Heart right ventricle (tissue), 16 donors: ENCODE data around the gene GPATCH3. TPM values are rescaled to one million over a fixed set of nuclear protein-coding genes. Genes with fewer than 3 reads are reported as not detected.

Source experiments
- ATAC-seq, 8 donors: fragments of 200-7000 bp; cut with Tn5 transposase; one replicate each; pipeline ENCODE4 v1.9.1; 2020; ENCODE audit warnings: mild to moderate bottlenecking in 8 of 8, moderate library complexity in 8 of 8, moderate number of reproducible peaks in 1 of 8
- DNase-seq, 2 donors: peaks; one replicate each; pipeline ENCODE4 v3.0.0-alpha.2; 2020
- H3K27ac ChIP-seq, 10 donors: fragments of 200-600 bp; sonication (generic) in 2 of 10; one replicate each; pipeline versions ENCODE4 v1.5.0 to v1.8.0; 2020 to 2022; ENCODE audit warnings: mild to moderate bottlenecking in 3 of 10
- H3K27me3 ChIP-seq, 7 donors: fragments of 200-600 bp; one replicate each; pipeline ENCODE4 v1.8.0; 2021 to 2022; ENCODE audit warnings: mild to moderate bottlenecking in 2 of 7
- H3K36me3 ChIP-seq, 9 donors: fragments of 200-600 bp; sonication (generic) in 1 of 9; one replicate each; pipeline versions ENCODE4 v1.5.0 to v1.8.0; 2020 to 2022; ENCODE audit warnings: mild to moderate bottlenecking in 2 of 9
- H3K4me1 ChIP-seq, 9 donors: fragments of 200-600 bp; sonication (generic) in 1 of 9; one replicate each; pipeline versions ENCODE4 v1.5.0 to v1.8.0; 2020 to 2022; ENCODE audit warnings: mild to moderate bottlenecking in 4 of 9
- H3K4me3 ChIP-seq, 10 donors: fragments of 200-600 bp; sonication (generic) in 2 of 10; one replicate each; pipeline versions ENCODE4 v1.5.0 to v1.8.0; 2020 to 2022; ENCODE audit warnings: mild to moderate bottlenecking in 7 of 10, moderate library complexity in 2 of 10
- H3K9me3 ChIP-seq, 11 donors: fragments of 200-600 bp in 10 of 11; sonication (generic) in 2 of 11; one replicate each; pipeline versions ENCODE4 v1.5.0 to v1.8.0; 2013 to 2022; ENCODE audit warnings: mild to moderate bottlenecking in 2 of 11, control low read depth in 1 of 11, moderate library complexity in 1 of 11
- WGBS, 2 donors: extraction: QIAGEN DNeasy Blood & Tissue Kit; methylation state at CpG; one replicate each; pipeline ENCODE4 v1.1.7; 2013; ENCODE audit warnings: inconsistent platforms in 1 of 2; 5-methylcytosine and 5-hydroxymethylcytosine counted together
- intact Hi-C, 10 donors: fragments of 100-400 bp; cut with DNase I; formaldehyde crosslinking; loops; one replicate each; pipeline versions ENCODE4 v1.11.1 to v1.14.2; 2022
- polyA plus RNA-seq, 2 donors: library from polyadenylated mRNA; stranded (reverse); fragments of 200-250 nt; gene quantifications; one replicate each; pipeline ENCODE4 v1.2.3, GENCODE V29; 2013
- total RNA-seq, 10 donors: library from RNA; stranded (reverse); fragmentation: NEBNext Ultra II Directional in 3 of 10; extraction: Animal tissue kit (Norgen Biotek cat#: 25700) in 3 of 10; gene quantifications; one replicate each; pipeline versions ENCODE4 v1.2.1 to v1.2.4, GENCODE V29; 2021 to 2023
- TF ChIP-seq, protein P1 (sequence below), 9 donors: fragments of 200-600 bp; sonication (generic) in 2 of 9; IDR thresholded peaks; one replicate each; pipeline versions ENCODE4 v1.5.0 to v1.8.0; 2021 to 2022; ENCODE audit warnings: antibody characterized with exemption in 9 of 9, mild to moderate bottlenecking in 5 of 9, moderate library complexity in 1 of 9
- donor health status: Arrhythmogenic right ventricular cardiomyopathy.
- donor health status: ischemic (EF 13 %, LVEDD 7.1; RV severe dilation, severe dysfunction).
- donor health status: healthy with polysubstance abuse.
- donor health status: DM: no; HTN: yes; CAD: no.
- donor health status: DM: no; HTN: no; CAD: no.
- donor health status: ischemic (EF 25% LVEDD 6.9; RV normal size, moderate dysfunction).
- donor health status: ischemic (EF 25% LVEDD 5.7; RV mildly dilated, moderate dysfunction).
- donor health status: healthy.
- donor health status: DM: yes; HTN: yes; CAD: no.
- donor health status: Ischemic cardiomyopathy.
- donor health status: ischemic (EF 35%, LVEDD 5.7; RV mildly dilated, moderate dysfunction).
- donor health status: nonischemic (EF 11% LVEDD 7.7; RV severe dilation, severe dysfunction).
- donor health status: DM: yes; HTN: yes; CAD: no.
- donor health status: PGD.
- donor health status: ischemic (EF 29% LVEDD 5.4; RV normal size, mild dysfunction).
- donor health status: nonischemic (EF 23%, LVEDD 6.1; RV moderate dilation, normal function).

The GPATCH3 gene
- total and polyA plus RNA-seq, 12 donors: 6.5 to 19.5 (median 8.6) TPM

GRCh38 chr1:26856181-26856580, 44.1 kb downstream of the GPATCH3 start:
- intact Hi-C loops: no loop called here
- Histone ChIP-seq H3K9me3 (no peaks in the 10 kb centered on the region), H3K36me3 (peaks cover 0 to 71% (median 22%) of the 10 kb centered on the region in 9 donors), H3K27ac (no peak overlapping the region), H3K4me3 (no peak overlapping the region), H3K27me3 (no peaks in the 10 kb centered on the region), H3K4me1 (peaks cover 0 to 4% (median 0%) of the 10 kb centered on the region in 9 donors)
- 91 to 93% methylated on average over 11 of the region's 11 CpGs for WGBS, 2 donors
- TF ChIP-seq, protein P1, sequence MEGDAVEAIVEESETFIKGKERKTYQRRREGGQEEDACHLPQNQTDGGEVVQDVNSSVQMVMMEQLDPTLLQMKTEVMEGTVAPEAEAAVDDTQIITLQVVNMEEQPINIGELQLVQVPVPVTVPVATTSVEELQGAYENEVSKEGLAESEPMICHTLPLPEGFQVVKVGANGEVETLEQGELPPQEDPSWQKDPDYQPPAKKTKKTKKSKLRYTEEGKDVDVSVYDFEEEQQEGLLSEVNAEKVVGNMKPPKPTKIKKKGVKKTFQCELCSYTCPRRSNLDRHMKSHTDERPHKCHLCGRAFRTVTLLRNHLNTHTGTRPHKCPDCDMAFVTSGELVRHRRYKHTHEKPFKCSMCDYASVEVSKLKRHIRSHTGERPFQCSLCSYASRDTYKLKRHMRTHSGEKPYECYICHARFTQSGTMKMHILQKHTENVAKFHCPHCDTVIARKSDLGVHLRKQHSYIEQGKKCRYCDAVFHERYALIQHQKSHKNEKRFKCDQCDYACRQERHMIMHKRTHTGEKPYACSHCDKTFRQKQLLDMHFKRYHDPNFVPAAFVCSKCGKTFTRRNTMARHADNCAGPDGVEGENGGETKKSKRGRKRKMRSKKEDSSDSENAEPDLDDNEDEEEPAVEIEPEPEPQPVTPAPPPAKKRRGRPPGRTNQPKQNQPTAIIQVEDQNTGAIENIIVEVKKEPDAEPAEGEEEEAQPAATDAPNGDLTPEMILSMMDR (IDR thresholded peaks at IDR 0.05): no peak
- DNase-seq (no peak), ATAC-seq (no peak)

GRCh38 chr1:26855636-26856035, 44.6 kb downstream of the GPATCH3 start:
- intact Hi-C loops: no loop called here
- no peak for DNase-seq
- H3K4me1 ChIP-seq: peaks cover 0 to 4% (median 0%) of the 10 kb centered on the region in 9 donors
- H3K9me3 ChIP-seq: no peaks in the 10 kb centered on the region
- no peak for ATAC-seq
- H3K4me3 ChIP-seq: no peak overlapping the region
- no peaks in the 10 kb centered on the region for H3K27me3 ChIP-seq
- TF ChIP-seq, protein P1 (IDR thresholded peaks at IDR 0.05): no peak
- H3K27ac ChIP-seq: no peak overlapping the region
- peaks cover 0 to 77% (median 27%) of the 10 kb centered on the region in 9 donors for H3K36me3 ChIP-seq
- 94 to 95% methylated on average over 4 of the region's 4 CpGs for WGBS, 2 donors

GRCh38 chr1:26854906-26855305, 45.4 kb downstream of the GPATCH3 start:
- WGBS, 2 donors: 88 to 91% methylated on average over 5 of the region's 5 CpGs
- H3K9me3 ChIP-seq: no peaks in the 10 kb centered on the region
- H3K27ac ChIP-seq: no peak overlapping the region
- peaks cover 0 to 4% (median 0%) of the 10 kb centered on the region in 9 donors for H3K4me1 ChIP-seq
- H3K4me3 ChIP-seq: no peak overlapping the region
- H3K36me3 ChIP-seq: peaks cover 0 to 84% (median 34%) of the 10 kb centered on the region in 9 donors
- H3K27me3 ChIP-seq: no peaks in the 10 kb centered on the region
- TF ChIP-seq, protein P1 (IDR thresholded peaks at IDR 0.05): no peak
- ATAC-seq (no peak), DNase-seq (no peak)
- intact Hi-C loops: no loop called here

- Histone ChIP-seq H3K27me3 (no peaks in the 10 kb centered on the region), H3K27ac (no peak overlapping the region), H3K4me3 (no peak overlapping the region), H3K9me3 (no peaks in the 10 kb centered on the region), H3K4me1 (peaks cover 0 to 5% (median 0%) of the 10 kb centered on the region in 9 donors), H3K36me3 (peaks cover 0 to 97% (median 41%) of the 10 kb centered on the region in 9 donors)
- DNase-seq (no peak), ATAC-seq (no peak)
- TF ChIP-seq, protein P1 (IDR thresholded peaks at IDR 0.05): no peak
- WGBS, 2 donors: 96 to 98% methylated on average over 10 of the region's 10 CpGs
- intact Hi-C loops: loop anchor here in 6 of 10 donors (1.0 to 2.0 kb wide), 3 partner anchors 23 to 25 kb away; no protein-coding TSS in a partner anchor
These were observed 46.7 kb downstream of the GPATCH3 start for GRCh38 chr1:26853600-26853999.
